WTC11 (cell line): Measurements from ENCODE around the gene PREX1.
"Not testable (repeated sequence)": the region's sequence is repeated elsewhere in the genome, so short reads cannot be mapped to it uniquely, and the experiment has no call there.

Experiments
- CBFB ChIP-seq: sonication (generic); formaldehyde crosslinking; IDR thresholded peaks from 2 replicates; pipeline ENCODE4 v1.8.1; 2022; ENCODE audit warnings: mild to moderate bottlenecking, low read depth, missing genetic modification reagents
- NFATC4 ChIP-seq: fragments of 250-450 bp; sonication (Bioruptor Pico); IDR thresholded peaks from 2 replicates; pipeline ENCODE4 v1.9.0; 2021; ENCODE audit warnings: mild to moderate bottlenecking
- NFE2L1 ChIP-seq: sonication (generic); formaldehyde crosslinking; IDR thresholded peaks from 2 replicates; pipeline ENCODE4 v1.8.1; 2023; ENCODE audit warnings: missing genetic modification reagents
- NR3C1 ChIP-seq: sonication (generic); formaldehyde crosslinking; conservative IDR thresholded peaks from 2 replicates; pipeline ENCODE4 v1.8.1; 2023; ENCODE audit warnings: low read depth, mild to moderate bottlenecking, missing genetic modification reagents
- ZNF138 ChIP-seq: sonication (generic); formaldehyde crosslinking; conservative IDR thresholded peaks from 2 replicates; pipeline ENCODE4 v1.8.1; 2022; ENCODE audit warnings: mild to moderate bottlenecking, moderate library complexity, missing genetic modification reagents
- ZNF317 ChIP-seq: sonication (generic); formaldehyde crosslinking; IDR thresholded peaks from 2 replicates; pipeline ENCODE4 v1.8.1; 2023; ENCODE audit warnings: low read depth, mild to moderate bottlenecking, moderate library complexity, missing genetic modification reagents, borderline replicate concordance
- TF ChIP-seq, protein P1 (sequence below): sonication (generic); formaldehyde crosslinking; IDR thresholded peaks from 2 replicates; pipeline ENCODE4 v1.8.1; 2022; ENCODE audit warnings: mild to moderate bottlenecking, moderate library complexity, missing genetic modification reagents
- TF ChIP-seq, protein P2 (sequence below): fragments of 200-600 bp; IDR thresholded peaks from 2 replicates; pipeline ENCODE4 v1.8.0; 2022; ENCODE audit warnings: antibody characterized with exemption
- TF ChIP-seq, protein P3 (sequence below): fragments of 250-450 bp; sonication (Bioruptor Pico); IDR thresholded peaks from 2 replicates; pipeline ENCODE4 v1.9.0; 2021; ENCODE audit warnings: moderate library complexity, mild to moderate bottlenecking, inconsistent platforms, borderline replicate concordance
- TF ChIP-seq, protein P4 (sequence below): sonication (generic); formaldehyde crosslinking; IDR thresholded peaks from 2 replicates; pipeline ENCODE4 v1.8.1; 2022; ENCODE audit warnings: low read depth, mild to moderate bottlenecking, moderate library complexity, missing genetic modification reagents, borderline replicate concordance
- TF ChIP-seq, protein P5 (sequence below): sonication (generic); formaldehyde crosslinking; IDR thresholded peaks from 2 replicates; pipeline ENCODE4 v1.8.1; 2023; ENCODE audit warnings: mild to moderate bottlenecking, missing genetic modification reagents, moderate library complexity
- TF ChIP-seq, protein P6 (sequence below): sonication (generic); formaldehyde crosslinking; IDR thresholded peaks from 2 replicates; pipeline ENCODE4 v1.8.0; 2022; ENCODE audit warnings: mild to moderate bottlenecking, missing genetic modification reagents
- TF ChIP-seq, protein P7 (sequence below): sonication (generic); formaldehyde crosslinking; IDR thresholded peaks from 2 replicates; pipeline ENCODE4 v1.8.0; 2022; ENCODE audit warnings: mild to moderate bottlenecking, missing genetic modification reagents

DNA sequence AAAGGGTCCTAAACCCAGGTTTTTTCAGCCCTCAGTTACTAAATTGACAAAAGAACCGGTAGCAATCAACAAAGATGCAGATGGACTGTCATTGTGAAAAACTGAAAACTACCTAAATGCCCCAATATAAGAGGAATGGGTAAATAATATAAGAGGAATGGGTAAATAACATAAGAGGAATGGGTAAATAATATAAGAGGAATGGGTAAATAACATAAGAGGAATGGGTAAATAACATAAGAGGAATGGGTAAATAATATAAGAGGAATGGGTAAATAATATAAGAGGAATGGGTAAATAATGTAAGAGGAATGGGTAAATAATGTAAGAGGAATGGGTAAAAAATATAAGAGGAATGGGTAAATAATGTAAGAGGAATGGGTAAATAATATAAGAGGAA, 15.7 kb downstream of the PREX1 start:
- TF ChIP-seq, protein P1, sequence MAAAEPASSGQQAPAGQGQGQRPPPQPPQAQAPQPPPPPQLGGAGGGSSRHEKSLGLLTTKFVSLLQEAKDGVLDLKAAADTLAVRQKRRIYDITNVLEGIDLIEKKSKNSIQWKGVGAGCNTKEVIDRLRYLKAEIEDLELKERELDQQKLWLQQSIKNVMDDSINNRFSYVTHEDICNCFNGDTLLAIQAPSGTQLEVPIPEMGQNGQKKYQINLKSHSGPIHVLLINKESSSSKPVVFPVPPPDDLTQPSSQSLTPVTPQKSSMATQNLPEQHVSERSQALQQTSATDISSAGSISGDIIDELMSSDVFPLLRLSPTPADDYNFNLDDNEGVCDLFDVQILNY (CRISPR knock-in tag), result not testable (repeated sequence)
- TF ChIP-seq CBFB (CRISPR knock-in tag); NFE2L1; ZNF138 (CRISPR knock-in tag); NR3C1 (CRISPR knock-in tag); ZNF317; NFATC4 (CRISPR knock-in tag): not testable (repeated sequence)
- TF ChIP-seq, protein P2, sequence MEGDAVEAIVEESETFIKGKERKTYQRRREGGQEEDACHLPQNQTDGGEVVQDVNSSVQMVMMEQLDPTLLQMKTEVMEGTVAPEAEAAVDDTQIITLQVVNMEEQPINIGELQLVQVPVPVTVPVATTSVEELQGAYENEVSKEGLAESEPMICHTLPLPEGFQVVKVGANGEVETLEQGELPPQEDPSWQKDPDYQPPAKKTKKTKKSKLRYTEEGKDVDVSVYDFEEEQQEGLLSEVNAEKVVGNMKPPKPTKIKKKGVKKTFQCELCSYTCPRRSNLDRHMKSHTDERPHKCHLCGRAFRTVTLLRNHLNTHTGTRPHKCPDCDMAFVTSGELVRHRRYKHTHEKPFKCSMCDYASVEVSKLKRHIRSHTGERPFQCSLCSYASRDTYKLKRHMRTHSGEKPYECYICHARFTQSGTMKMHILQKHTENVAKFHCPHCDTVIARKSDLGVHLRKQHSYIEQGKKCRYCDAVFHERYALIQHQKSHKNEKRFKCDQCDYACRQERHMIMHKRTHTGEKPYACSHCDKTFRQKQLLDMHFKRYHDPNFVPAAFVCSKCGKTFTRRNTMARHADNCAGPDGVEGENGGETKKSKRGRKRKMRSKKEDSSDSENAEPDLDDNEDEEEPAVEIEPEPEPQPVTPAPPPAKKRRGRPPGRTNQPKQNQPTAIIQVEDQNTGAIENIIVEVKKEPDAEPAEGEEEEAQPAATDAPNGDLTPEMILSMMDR, result not testable (repeated sequence)
- TF ChIP-seq, protein P3, sequence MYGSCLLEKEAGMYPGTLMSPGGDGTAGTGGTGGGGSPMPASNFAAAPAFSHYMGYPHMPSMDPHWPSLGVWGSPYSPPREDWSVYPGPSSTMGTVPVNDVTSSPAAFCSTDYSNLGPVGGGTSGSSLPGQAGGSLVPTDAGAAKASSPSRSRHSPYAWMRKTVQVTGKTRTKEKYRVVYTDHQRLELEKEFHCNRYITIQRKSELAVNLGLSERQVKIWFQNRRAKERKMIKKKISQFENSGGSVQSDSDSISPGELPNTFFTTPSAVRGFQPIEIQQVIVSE (CRISPR knock-in tag), result not testable (repeated sequence)
- TF ChIP-seq, protein P4, sequence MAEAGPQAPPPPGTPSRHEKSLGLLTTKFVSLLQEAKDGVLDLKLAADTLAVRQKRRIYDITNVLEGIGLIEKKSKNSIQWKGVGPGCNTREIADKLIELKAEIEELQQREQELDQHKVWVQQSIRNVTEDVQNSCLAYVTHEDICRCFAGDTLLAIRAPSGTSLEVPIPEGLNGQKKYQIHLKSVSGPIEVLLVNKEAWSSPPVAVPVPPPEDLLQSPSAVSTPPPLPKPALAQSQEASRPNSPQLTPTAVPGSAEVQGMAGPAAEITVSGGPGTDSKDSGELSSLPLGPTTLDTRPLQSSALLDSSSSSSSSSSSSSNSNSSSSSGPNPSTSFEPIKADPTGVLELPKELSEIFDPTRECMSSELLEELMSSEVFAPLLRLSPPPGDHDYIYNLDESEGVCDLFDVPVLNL (CRISPR knock-in tag), result not testable (repeated sequence)
- TF ChIP-seq, protein P5, sequence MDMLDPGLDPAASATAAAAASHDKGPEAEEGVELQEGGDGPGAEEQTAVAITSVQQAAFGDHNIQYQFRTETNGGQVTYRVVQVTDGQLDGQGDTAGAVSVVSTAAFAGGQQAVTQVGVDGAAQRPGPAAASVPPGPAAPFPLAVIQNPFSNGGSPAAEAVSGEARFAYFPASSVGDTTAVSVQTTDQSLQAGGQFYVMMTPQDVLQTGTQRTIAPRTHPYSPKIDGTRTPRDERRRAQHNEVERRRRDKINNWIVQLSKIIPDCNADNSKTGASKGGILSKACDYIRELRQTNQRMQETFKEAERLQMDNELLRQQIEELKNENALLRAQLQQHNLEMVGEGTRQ (CRISPR knock-in tag), result not testable (repeated sequence)
- TF ChIP-seq, protein P6, sequence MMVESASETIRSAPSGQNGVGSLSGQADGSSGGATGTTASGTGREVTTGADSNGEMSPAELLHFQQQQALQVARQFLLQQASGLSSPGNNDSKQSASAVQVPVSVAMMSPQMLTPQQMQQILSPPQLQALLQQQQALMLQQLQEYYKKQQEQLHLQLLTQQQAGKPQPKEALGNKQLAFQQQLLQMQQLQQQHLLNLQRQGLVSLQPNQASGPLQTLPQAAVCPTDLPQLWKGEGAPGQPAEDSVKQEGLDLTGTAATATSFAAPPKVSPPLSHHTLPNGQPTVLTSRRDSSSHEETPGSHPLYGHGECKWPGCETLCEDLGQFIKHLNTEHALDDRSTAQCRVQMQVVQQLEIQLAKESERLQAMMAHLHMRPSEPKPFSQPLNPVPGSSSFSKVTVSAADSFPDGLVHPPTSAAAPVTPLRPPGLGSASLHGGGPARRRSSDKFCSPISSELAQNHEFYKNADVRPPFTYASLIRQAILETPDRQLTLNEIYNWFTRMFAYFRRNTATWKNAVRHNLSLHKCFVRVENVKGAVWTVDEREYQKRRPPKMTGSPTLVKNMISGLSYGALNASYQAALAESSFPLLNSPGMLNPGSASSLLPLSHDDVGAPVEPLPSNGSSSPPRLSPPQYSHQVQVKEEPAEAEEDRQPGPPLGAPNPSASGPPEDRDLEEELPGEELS, result not testable (repeated sequence)
- TF ChIP-seq, protein P7, sequence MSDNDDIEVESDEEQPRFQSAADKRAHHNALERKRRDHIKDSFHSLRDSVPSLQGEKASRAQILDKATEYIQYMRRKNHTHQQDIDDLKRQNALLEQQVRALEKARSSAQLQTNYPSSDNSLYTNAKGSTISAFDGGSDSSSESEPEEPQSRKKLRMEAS (CRISPR knock-in tag), result not testable (repeated sequence)
